GM12892 (cell line): ENCODE measurements around the gene HPS4.

Experiments used
- DNase-seq: peaks from one replicate; pipeline ENCODE4 v3.0.0; 2011; ENCODE audit not compliant: insufficient read length
- FAIRE-seq: peaks from 2 replicates; lab custom pipeline; 2011; peaks lifted over from hg19 to GRCh38; lab: Jason Lieb, UNC
- POLR2A ChIP-seq: IDR thresholded peaks from 2 replicates; pipeline ENCODE4 v1.6.1; 2011; ENCODE audit warnings: low read depth, low read length, control low read depth
- POLR2AphosphoS5 ChIP-seq: IDR thresholded peaks from 2 replicates; pipeline ENCODE4 v1.6.1; 2011; ENCODE audit warnings: low read depth, low read length, control low read depth
- TAF1 ChIP-seq: IDR thresholded peaks from 2 replicates; pipeline ENCODE4 v1.6.1; 2011; ENCODE audit warnings: low read depth, mild to moderate bottlenecking, control low read depth, low read length, borderline replicate concordance

The HPS4 gene

DNA sequence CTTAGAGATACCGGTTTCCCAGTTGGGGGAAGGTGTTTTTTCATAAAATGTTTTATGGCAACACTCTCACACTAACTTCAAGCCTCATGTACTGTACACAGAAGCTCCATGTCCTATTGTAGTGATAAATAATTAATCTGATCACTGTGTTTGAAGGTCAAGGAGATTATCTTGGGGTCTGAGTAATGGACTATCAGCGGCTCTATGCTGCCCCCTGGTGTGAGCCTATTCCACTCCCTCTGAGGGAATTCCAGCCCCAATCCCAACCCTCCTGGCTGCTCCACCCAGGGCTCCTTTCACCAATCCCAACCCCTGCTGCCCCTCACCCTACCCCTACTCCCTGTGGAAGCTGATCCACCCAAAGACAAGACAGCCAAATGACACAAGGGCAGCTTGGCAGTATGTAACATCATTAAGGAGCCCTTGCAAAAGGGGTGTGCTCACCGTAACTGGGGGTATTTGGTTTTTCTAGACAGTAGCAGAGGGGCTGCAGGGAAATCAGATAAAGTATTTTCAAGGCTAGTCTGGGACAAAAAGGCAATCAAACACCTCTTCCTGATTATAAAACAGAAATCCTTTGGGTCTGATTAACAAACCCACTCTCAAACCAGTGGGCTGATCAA is 22.3 kb downstream of the HPS4 start:
- FAIRE-seq (peak; percentile 91), DNase-seq (no peak)
- TF ChIP-seq POLR2A (no peak), TAF1 (no peak), POLR2AphosphoS5 (no peak)

DNA sequence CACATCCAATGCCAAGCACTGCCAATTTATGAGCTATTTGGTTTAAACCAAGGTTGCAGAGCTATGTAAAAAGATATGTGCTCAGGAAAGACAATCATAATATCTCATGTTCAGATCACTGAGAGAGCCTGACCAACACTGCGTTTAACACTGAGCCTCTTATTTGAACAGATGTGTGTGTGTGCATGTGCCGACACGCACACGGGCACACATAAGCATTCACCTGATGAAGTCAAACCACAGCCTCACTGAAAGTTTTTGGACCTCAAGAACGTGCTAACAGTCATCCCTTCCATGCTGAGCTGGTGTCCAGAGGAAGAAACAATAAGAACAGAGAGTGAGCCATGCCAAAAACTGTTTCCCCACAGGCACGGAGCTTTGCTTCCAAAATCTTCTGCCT is 23.4 kb downstream of the HPS4 start:
- DNase-seq (no peak), FAIRE-seq (no peak)
- TF ChIP-seq TAF1 (no peak), POLR2A (no peak), POLR2AphosphoS5 (no peak)

DNA sequence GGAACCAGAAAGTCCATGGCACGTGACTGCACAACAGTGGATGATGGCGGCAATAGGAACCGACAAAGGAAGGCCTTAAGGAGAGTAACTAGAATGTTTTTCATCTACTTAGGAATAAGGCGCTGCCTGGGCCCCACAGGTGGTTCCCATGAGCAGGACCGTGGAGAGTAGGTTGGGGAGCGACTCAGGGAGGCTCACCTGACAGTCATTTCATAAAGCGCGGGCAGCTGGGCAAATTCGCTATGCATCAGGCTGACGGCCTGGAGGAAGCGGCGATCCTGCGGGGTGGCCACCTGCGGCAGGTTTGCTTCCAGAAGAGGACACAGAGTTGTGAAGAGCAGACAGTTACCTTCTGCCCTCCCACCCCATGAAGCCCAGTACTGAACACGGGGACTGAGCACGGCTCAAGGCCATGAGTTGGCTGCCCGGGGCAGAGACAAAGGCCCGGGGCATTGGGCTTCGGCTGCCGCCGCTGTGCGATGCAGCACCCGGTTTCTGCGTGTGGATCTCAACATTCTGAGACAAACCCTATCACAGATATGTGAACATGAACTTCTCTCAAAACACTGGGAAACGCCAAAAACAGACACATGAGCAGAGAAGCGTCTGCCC is 25.8 kb downstream of the HPS4 start:
- no peak for TF ChIP-seq POLR2AphosphoS5
- TF ChIP-seq POLR2A: no peak
- no peak for FAIRE-seq
- no peak for DNase-seq

DNA sequence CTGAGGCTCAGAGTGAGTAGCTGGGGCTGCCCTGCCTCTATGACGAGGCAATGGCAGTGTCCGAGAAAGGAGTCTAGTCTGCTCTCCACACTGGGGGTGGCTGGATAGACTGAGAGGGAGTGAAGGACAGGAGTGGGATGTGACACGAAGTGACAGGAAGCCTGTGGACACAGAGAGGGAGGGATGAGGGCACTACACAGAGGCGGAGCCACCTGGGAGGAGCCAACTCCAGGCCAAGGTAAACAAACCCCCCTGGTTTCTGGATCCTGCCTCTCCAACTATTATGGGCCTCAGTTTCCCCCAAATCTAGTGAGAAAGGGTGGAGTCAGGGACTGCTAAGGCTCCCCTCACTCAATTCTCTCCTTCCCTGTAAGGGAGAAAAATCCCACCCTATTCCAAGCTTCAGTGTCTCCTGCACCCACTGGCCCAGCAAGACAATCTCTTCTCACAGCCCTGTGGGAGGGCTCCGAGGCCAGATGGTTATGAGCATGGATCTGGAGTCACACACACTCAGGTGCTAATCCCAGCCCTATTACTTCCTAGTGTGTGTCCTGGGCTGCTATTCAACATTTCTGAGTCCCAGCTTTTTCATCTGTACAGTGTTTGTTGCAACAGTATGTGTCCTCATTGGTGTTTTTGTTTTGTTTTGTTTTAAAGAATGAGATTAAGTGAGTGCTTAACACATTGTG is 29.6 kb downstream of the HPS4 start:
- no peak for TF ChIP-seq POLR2AphosphoS5
- TF ChIP-seq POLR2A: no peak
- no peak for TF ChIP-seq TAF1
- no peak for DNase-seq
- FAIRE-seq: no peak

DNA sequence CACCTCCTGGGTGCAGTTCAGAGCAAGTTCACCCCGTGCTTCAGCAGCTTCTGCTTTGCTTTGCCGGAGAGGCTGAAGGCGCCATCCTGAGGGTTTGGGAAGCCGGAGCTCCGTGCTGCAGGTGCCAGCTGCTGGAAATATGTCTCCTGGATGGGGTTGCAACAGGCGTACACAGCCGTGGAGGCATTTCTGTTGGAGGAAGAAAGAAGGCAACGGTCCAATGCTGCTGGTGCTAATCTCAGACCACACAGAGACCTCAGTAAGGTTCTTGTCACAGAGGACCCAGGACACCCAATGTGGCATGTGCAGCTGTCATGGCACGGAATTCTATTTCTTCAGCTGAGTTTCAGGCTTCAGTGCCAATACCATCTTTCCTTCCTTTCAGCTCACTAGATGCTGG is 30.4 kb downstream of the HPS4 start:
- TF ChIP-seq TAF1 (no peak), POLR2A (no peak)
- DNase-seq (no peak), FAIRE-seq (no peak)

DNA sequence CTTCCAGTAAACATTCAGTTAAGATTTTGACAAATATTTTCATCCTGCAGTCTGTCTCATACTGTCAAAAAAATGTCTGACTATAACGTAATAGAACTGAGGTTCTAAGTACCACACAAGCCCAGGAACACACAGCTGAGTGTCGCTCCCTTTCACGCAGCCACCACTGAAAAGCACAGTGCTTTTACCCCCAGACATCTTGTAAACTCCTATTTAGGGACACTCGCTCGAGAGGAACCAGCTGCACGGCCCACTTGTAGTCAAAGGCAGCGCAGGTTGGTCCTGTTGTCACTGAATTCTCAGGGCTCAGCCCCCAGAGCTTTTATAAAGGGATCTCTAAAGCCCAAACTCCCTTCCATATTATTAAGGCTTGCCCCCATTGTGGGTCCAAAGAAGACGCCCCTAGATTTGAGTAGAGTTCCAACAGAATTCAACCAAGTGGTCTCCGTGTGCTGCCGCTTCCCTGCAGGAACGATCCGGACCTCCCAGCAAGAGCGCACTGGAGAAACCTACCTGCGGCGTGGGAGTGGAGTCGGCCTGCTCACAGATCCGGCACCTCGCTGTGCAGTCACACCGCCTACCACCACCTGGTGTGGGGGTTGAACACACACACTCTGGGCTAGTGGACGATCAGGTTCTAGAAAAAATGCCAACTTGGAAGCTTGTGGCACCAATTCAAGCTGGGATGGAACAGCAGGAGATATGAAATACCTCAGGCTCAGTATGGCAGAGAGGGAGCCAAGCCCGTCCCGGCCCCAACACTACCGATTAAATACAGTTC is 31.2 kb downstream of the HPS4 start:
- FAIRE-seq (no peak), DNase-seq (no peak)
- TF ChIP-seq TAF1 (no peak), POLR2A (no peak), POLR2AphosphoS5 (no peak)

DNA sequence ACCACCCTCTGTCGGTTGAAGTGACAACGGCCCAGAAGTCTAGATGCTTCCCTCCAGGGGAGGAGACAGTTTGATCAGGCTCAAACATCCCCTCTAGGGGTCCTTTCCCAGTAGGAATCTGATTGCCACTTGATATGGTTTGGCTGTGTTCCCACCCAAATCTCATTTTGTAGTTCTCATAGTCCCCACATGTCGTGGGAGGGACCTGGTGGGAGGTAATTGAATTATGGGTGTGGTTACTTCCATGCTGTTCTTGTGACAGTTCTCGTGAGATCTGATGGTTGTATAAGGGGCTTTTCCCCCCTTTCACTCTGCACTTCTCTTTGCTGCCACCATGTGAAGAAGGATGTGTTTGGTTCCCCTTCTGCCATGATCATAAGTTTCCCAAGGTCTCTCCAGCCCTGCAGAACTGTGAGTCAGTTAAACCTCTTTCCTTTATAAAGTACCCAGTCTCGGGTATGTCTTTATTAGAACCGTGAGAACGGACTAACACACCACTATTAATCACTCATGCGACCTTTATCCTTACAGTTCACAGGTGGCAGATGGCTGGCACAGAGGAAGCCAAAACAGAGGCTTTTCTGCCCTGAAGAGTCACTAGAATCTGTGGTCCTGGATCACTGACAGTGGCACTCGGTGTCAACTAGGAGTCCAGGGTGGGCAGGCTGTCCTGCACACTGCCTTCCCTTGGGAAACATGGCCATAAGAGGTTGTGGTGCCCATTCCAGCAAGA is 33.0 kb downstream of the HPS4 start:
- no peak for TF ChIP-seq POLR2AphosphoS5
- TF ChIP-seq POLR2A: no peak
- no peak for TF ChIP-seq TAF1
- no peak for DNase-seq
- FAIRE-seq: no peak

DNA sequence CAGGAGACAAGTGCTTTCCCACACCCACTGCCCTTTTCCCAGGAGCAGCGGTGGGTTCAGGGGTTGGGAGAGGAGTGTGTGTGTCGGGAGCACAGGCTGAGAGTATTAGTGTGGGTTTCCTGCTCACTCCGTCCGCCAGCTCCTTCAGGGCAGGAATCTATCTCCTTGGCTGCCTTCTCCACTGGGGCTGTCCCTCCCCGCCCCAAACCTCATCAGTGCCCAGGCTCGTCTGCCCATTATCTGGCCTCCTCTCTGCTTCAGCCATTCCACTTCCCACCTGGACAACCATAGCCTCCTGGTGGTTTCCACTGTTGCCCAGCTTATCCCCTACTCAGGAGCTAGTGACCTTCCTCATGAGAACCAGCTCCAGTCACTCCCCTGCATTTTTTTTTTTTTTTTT is 34.6 kb downstream of the HPS4 start:
- FAIRE-seq (no peak), DNase-seq (no peak)
- no peak for TF ChIP-seq POLR2A
- TF ChIP-seq TAF1: no peak
- TF ChIP-seq POLR2AphosphoS5: no peak

DNA sequence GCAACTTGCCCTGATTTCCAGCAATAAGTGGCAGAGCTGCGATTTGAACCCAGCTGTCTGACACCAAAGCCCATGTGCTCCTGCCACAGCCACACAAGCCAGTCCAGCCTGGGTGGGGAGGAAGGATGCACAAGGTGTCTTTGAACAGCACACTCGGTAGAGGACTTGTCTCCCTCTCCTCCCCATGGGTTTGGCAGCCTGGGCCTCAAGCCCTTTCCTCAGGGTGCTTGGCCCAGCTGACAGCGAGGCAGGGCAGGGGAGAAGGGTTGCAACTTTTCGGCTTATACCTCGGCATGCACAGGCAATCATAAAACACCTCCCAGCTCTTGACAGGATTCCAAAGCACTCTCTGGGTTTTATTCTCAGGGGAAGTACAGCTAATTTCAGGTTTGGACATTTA is 35.2 kb downstream of the HPS4 start:
- TF ChIP-seq POLR2AphosphoS5 (no peak), POLR2A (no peak), TAF1 (no peak)
- no peak for DNase-seq
- no peak for FAIRE-seq

DNA sequence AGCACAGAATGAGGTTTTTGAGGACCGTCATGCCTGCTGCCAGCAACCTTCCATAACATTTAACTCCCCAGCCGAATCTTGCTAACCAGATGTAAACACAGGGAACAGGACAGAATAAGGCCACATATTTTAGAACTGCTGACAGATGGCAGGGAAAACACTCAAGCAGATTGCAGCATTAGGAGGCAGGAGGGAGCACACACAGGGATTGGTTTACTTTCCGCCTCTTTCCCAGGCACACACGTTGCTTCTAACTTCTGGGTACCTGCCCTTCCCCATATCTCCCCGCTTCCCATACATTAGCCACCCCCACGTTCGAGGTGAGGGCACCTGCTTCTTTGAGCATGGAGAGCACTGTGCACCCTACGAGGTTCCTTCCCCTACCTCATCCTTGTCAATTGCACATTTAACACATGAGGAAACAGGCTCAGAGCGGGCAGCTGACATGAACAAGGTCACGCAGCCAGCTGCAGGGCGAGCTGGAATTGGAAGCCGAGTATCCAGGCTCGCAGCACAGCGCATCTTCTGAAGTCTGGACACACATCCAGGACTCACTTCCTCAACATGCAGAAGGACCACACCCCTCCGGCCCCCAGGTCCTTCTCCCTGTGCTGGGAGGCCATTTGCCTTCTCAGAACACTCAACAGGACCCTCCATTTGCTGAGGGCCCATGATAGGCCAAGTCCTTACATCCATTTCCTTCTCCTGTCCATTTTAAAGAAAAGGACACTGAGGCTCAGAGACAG is 35.8 kb downstream of the HPS4 start:
- no peak for FAIRE-seq
- TF ChIP-seq POLR2AphosphoS5: no peak
- no peak for DNase-seq

DNA sequence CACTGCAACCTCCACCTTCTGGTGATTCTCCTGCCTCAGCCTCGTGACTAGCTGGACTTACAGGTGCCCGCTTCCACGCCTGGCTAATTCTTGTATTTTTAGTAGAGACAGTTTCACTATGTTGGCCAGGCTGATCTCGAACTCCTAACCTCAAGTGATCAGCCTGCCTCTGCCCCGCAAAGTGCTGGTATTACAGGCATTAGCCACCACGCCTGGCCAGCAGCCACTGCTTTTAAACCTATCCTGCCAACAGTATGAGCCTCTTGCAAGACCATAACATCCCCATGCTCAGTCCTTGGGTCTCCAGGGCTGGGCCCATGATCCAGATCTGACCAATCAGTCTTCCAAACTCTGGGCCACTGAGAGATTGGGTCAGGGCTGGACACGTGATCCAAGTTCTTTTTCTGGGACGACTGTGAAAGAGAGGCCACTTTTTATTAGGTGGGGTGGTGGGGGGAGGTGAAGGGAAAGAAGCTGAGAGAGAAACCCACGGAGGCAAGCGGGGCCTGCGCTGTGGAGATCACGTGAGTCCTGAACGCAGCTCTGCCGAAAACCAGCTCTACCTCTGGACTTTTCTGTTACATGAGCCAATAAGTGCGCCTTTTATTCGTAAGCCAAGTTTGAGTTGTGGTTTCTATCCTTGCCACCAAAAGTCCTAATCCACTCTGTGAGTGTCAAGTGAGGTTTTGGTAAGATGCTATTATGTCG is 36.6 kb downstream of the HPS4 start:
- FAIRE-seq (no peak), DNase-seq (no peak)
- TF ChIP-seq POLR2AphosphoS5: no peak
- no peak for TF ChIP-seq TAF1
- TF ChIP-seq POLR2A: no peak
